Measurements from ENCODE around the gene BBOX1.
"Not testable (repeated sequence)": the region's sequence is repeated elsewhere in the genome, so short reads cannot be mapped to it uniquely, and the experiment has no call there.

The BBOX1 gene

GRCh38 chr11:27122001-27122400, 81.4 kb downstream of the BBOX1 start:
- DNase-seq (ENCODE audit: low read depth in 4 of 4, low spot score in 1 of 4), result no peak

- DNase-seq (ENCODE audit: low read depth in 4 of 4, low spot score in 1 of 4), result no peak
These were observed 84.1 kb downstream of the BBOX1 start for GRCh38 chr11:27124514-27125264.

- DNase-seq (ENCODE audit: low read depth in 4 of 4, low spot score in 1 of 4), result no peak
These were observed 89.1 kb downstream of the BBOX1 start for GRCh38 chr11:27129686-27130085.

GRCh38 chr11:27130806-27131205, 90.2 kb downstream of the BBOX1 start:
- DNase-seq (ENCODE audit: low read depth in 4 of 4, low spot score in 1 of 4), result no peak

- DNase-seq (ENCODE audit: low read depth in 4 of 4, low spot score in 1 of 4), result not testable (repeated sequence)
These were observed 95.3 kb downstream of the BBOX1 start for GRCh38 chr11:27135924-27136329.

GRCh38 chr11:27138716-27139115, 98.1 kb downstream of the BBOX1 start:
- no peak for DNase-seq (ENCODE audit: low read depth in 4 of 4, low spot score in 1 of 4)

- DNase-seq (ENCODE audit: low read depth in 4 of 4, low spot score in 1 of 4), result no peak
These were observed 99.2 kb downstream of the BBOX1 start for GRCh38 chr11:27139742-27140367.

GRCh38 chr11:27141576-27141975, 101.0 kb downstream of the BBOX1 start:
- DNase-seq (ENCODE audit: low read depth in 4 of 4, low spot score in 1 of 4), result no peak

- DNase-seq (ENCODE audit: low read depth in 4 of 4, low spot score in 1 of 4), result no peak
These were observed 107.3 kb downstream of the BBOX1 start for GRCh38 chr11:27147916-27148315.

- DNase-seq (ENCODE audit: low read depth in 4 of 4, low spot score in 1 of 4), result no peak
These were observed 107.9 kb downstream of the BBOX1 start for GRCh38 chr11:27148506-27148905.

GRCh38 chr11:27150098-27150497, 109.5 kb downstream of the BBOX1 start:
- DNase-seq (ENCODE audit: low read depth in 4 of 4, low spot score in 1 of 4), result no peak

GRCh38 chr11:27153136-27153535, 112.5 kb downstream of the BBOX1 start:
- no peak for DNase-seq (ENCODE audit: low read depth in 4 of 4, low spot score in 1 of 4)

- DNase-seq (ENCODE audit: low read depth in 4 of 4, low spot score in 1 of 4), result no peak
These were observed 118.1 kb downstream of the BBOX1 start for GRCh38 chr11:27158456-27159334.

GRCh38 chr11:27159335-27159679, 118.7 kb downstream of the BBOX1 start:
- no peak for DNase-seq (ENCODE audit: low read depth in 4 of 4, low spot score in 1 of 4)

- no peak for DNase-seq (ENCODE audit: low read depth in 4 of 4, low spot score in 1 of 4)
These were observed 120.5 kb downstream of the BBOX1 start for GRCh38 chr11:27161071-27161470.

- no peak for DNase-seq (ENCODE audit: low read depth in 4 of 4, low spot score in 1 of 4)
These were observed 121.6 kb downstream of the BBOX1 start for GRCh38 chr11:27162237-27162636.

GRCh38 chr11:27166130-27166529, 125.5 kb downstream of the BBOX1 start:
- DNase-seq (ENCODE audit: low read depth in 4 of 4, low spot score in 1 of 4), result no peak

- no peak for DNase-seq (ENCODE audit: low read depth in 4 of 4, low spot score in 1 of 4)
These were observed 130.9 kb downstream of the BBOX1 start for GRCh38 chr11:27171376-27171958.

- DNase-seq (ENCODE audit: low read depth in 4 of 4, low spot score in 1 of 4), result no peak
These were observed 132.9 kb downstream of the BBOX1 start for GRCh38 chr11:27173545-27173944.

- DNase-seq (ENCODE audit: low read depth in 4 of 4, low spot score in 1 of 4), result no peak
These were observed 133.4 kb downstream of the BBOX1 start for GRCh38 chr11:27174021-27174420.

- DNase-seq (ENCODE audit: low read depth in 4 of 4, low spot score in 1 of 4), result no peak
These were observed 134.1 kb downstream of the BBOX1 start for GRCh38 chr11:27174672-27175210.
